ENCODE results near the gene EHMT1. TPM values are rescaled to one million over a fixed set of nuclear protein-coding genes. Genes with fewer than 3 reads are reported as not detected.

The EHMT1 gene
- polyA plus RNA-seq, 3 donors = 10.1 to 46.5 (median 15.0) TPM

DNA sequence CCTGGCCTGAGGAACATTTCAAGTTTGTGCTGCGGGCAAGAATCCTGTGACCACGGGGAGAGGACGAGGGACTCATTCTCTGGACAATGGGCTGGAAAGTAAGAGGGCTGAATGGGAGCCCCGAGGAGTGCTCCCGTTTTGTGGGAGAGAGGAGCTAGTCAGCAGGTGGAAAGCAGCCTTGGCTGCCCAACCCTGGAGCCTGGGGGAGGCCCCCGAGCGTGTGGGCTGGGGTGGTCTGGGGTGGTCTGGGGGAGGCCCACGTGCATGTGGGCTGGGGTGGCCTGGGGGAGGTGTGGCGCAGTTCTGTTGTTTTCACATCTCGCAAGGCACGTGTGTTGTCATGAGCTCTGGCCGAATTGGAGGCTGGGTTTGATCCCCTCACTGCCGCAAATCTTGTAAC lies 27.5 kb downstream of the EHMT1 start:
- H3K4me1 ChIP-seq (ENCODE audit: control insufficient read depth in 1 of 2, insufficient read depth in 2 of 2, low read length in 2 of 2) = peaks cover 43 to 56% of the 10 kb centered on the region in 2 donors
- peaks cover 5 to 25% of the 10 kb centered on the region in 2 donors for H3K36me3 ChIP-seq (replicated peaks in 1 of 2; ENCODE audit: control insufficient read depth in 1 of 2, insufficient read depth in 2 of 2, low read length in 2 of 2)
- peak overlapping the region; percentile 55 for H3K9ac ChIP-seq (ENCODE audit: insufficient read depth, low read length, poor library complexity, severe bottlenecking)
- H3K4me1 Mint-ChIP-seq = peaks cover 56% of the 10 kb centered on the region
- 91% methylated on average over 12 of the region's 13 CpGs for WGBS (ENCODE audit: insufficient coverage)
- peaks cover 0 to 2% (median 0%) of the 10 kb centered on the region in 3 donors for H3K27me3 Mint-ChIP-seq (ENCODE audit: low read depth in 3 of 3)
- peak overlapping the region in 1 of 3 experiments; percentile 77 for H3K4me3 ChIP-seq (replicated peaks in 1 of 3; ENCODE audit: low read depth in 2 of 3, low read length in 3 of 3)
- DNase-seq = no peak
- no peak for TF ChIP-seq CTCF (IDR thresholded peaks at IDR 0.05)
- no peaks in the 10 kb centered on the region for H3K9me3 Mint-ChIP-seq
- peak overlapping the region; percentile 83 for H3K4me2 ChIP-seq (replicated peaks; ENCODE audit: extremely low read depth, low read length, poor library complexity, severe bottlenecking)
- intact Hi-C loops (cut with micrococcal nuclease) = no loop called here
- peak overlapping the region; percentile 74 to 86 for H3K27ac ChIP-seq (ENCODE audit: low read depth in 1 of 2, low read length in 2 of 2)
- peaks cover 71% of the 10 kb centered on the region for H4K20me1 ChIP-seq (ENCODE audit: insufficient read depth, low read length)
- no peak overlapping the region for H2AFZ ChIP-seq (ENCODE audit: insufficient read depth, low read depth, low read length, poor library complexity, severe bottlenecking)
- H3K4me3 Mint-ChIP-seq = peak overlapping the region; percentile 86 to 94
- no peaks in the 10 kb centered on the region for H3K27me3 ChIP-seq (ENCODE audit: control insufficient read depth in 2 of 2, insufficient read depth in 2 of 2, low read length in 2 of 2)
- peaks cover 83% of the 10 kb centered on the region for H3K79me2 ChIP-seq (ENCODE audit: insufficient read depth, low read length)
- H3K9me3 ChIP-seq (replicated peaks in 1 of 2; ENCODE audit: control insufficient read depth in 1 of 2, insufficient read depth in 1 of 2, low read length in 2 of 2) = no peaks in the 10 kb centered on the region
- H3K36me3 Mint-ChIP-seq = peaks cover 35 to 54% of the 10 kb centered on the region in 2 donors
- peak overlapping the region in 5 of 7 donors; percentile 81 to 97 (median 92) for H3K27ac Mint-ChIP-seq

DNA sequence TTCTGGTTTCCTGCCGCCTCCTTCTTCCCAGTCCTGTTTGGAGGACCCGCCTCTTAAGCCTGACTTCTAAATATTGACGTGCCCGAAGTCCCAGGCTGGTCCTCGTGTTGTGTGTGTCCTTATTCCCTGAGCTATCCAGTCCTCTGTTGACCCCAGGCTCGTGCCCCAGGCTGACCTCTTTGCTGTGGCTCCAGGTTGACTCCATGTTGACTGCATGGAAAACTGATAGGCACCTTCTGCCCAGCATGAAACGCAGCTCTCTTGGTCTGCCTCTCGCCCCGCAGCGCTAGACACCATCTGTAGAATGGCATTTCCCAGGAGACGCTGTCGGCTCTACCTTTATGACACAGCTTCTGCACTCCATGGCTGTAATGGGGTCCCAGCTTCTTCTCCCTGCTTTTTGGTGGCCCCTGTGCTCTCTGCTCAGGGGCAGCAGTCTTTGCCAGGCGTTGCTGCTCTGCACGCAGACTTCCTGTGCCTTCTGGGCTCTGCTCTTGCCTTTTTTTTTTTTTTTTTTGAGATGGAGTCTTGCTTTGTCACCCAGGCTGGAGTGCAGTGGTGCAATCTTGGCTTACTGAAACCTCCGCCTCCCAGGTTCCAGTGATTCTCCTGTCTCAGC lies 28.4 kb downstream of the EHMT1 start:
- H3K27ac ChIP-seq (ENCODE audit: low read depth in 1 of 2, low read length in 2 of 2) = peak overlapping the region; percentile 74 to 86
- H3K9me3 Mint-ChIP-seq = no peaks in the 10 kb centered on the region
- H3K4me3 Mint-ChIP-seq = peak overlapping the region; percentile 86 to 94
- peaks cover 53% of the 10 kb centered on the region for H3K4me1 Mint-ChIP-seq
- DNase-seq = peak; percentile 23 to 44 (median 33)
- H3K4me2 ChIP-seq (replicated peaks; ENCODE audit: extremely low read depth, low read length, poor library complexity, severe bottlenecking) = peak overlapping the region; percentile 83
- peaks cover 72% of the 10 kb centered on the region for H4K20me1 ChIP-seq (ENCODE audit: insufficient read depth, low read length)
- peaks cover 3 to 31% of the 10 kb centered on the region in 2 donors for H3K36me3 ChIP-seq (replicated peaks in 1 of 2; ENCODE audit: control insufficient read depth in 1 of 2, insufficient read depth in 2 of 2, low read length in 2 of 2)
- peaks cover 0 to 2% (median 2%) of the 10 kb centered on the region in 3 donors for H3K27me3 Mint-ChIP-seq (ENCODE audit: low read depth in 3 of 3)
- H3K4me1 ChIP-seq (ENCODE audit: control insufficient read depth in 1 of 2, insufficient read depth in 2 of 2, low read length in 2 of 2) = peaks cover 43 to 56% of the 10 kb centered on the region in 2 donors
- no peak for TF ChIP-seq CTCF (IDR thresholded peaks at IDR 0.05)
- intact Hi-C loops (cut with micrococcal nuclease) = no loop called here
- peak overlapping the region; percentile 23 to 77 (median 27) for H3K4me3 ChIP-seq (replicated peaks in 1 of 3; ENCODE audit: low read depth in 2 of 3, low read length in 3 of 3)
- no peaks in the 10 kb centered on the region for H3K9me3 ChIP-seq (replicated peaks in 1 of 2; ENCODE audit: control insufficient read depth in 1 of 2, insufficient read depth in 1 of 2, low read length in 2 of 2)
- H3K36me3 Mint-ChIP-seq = peaks cover 34 to 53% of the 10 kb centered on the region in 2 donors
- H3K27ac Mint-ChIP-seq = peak overlapping the region; percentile 81 to 97 (median 93)
- peaks cover 83% of the 10 kb centered on the region for H3K79me2 ChIP-seq (ENCODE audit: insufficient read depth, low read length)
- 6% methylated on average over 13 of the region's 15 CpGs for WGBS (ENCODE audit: insufficient coverage)
- peak overlapping the region; percentile 55 for H3K9ac ChIP-seq (ENCODE audit: insufficient read depth, low read length, poor library complexity, severe bottlenecking)
- H3K27me3 ChIP-seq (ENCODE audit: control insufficient read depth in 2 of 2, insufficient read depth in 2 of 2, low read length in 2 of 2) = no peaks in the 10 kb centered on the region
- peak overlapping the region; percentile 55 for H2AFZ ChIP-seq (ENCODE audit: insufficient read depth, low read depth, low read length, poor library complexity, severe bottlenecking)
